Left kidney (tissue), 8 donors: ENCODE results near the gene ARRDC1. TPM values are rescaled to one million over a fixed set of nuclear protein-coding genes. Genes with fewer than 3 reads are reported as not detected.
"Not testable (repeated sequence)": the region's sequence is repeated elsewhere in the genome, so short reads cannot be mapped to it uniquely, and the experiment has no call there.

Experiments
- DNase-seq: peaks from one replicate; pipeline ENCODE4 v3.0.0-alpha.2; 2013
- long read RNA-seq, 8 donors: transcript quantifications; one replicate each; lab custom pipeline, GENCODE V29; 2026
- polyA plus RNA-seq: library from polyadenylated mRNA; unstranded; fragments of 120-200 nt; gene quantifications from one replicate; pipeline ENCODE4 v1.2.1, GENCODE V29; 2013; ENCODE audit not compliant: insufficient read length

ARRDC1 gene
- polyA plus RNA-seq = 29.8 TPM
- long read RNA-seq, donor 1, transcript ARRDC1-201 (8 exons, 1,586 nt) = major isoform, 9 of 24 reads
- long read RNA-seq, donor 1, transcript ARRDC1-205 (4 exons, 866 nt) = minor isoform, 6 of 24 reads
- long read RNA-seq, donor 1, partial matches to known transcripts = 6 of 24 reads
- long read RNA-seq, donor 1, other reads (novel, unspliced or antisense) = 0 of 24 reads
- long read RNA-seq, donor 2, partial matches to known transcripts = 0 of 8 reads
- long read RNA-seq, donor 2, other reads (novel, unspliced or antisense) = 0 of 8 reads
- long read RNA-seq, donor 3, partial matches to known transcripts = 0 of 4 reads
- long read RNA-seq, donor 3, other reads (novel, unspliced or antisense) = 0 of 4 reads
- long read RNA-seq, donor 4, partial matches to known transcripts = 8 of 9 reads
- long read RNA-seq, donor 4, other reads (novel, unspliced or antisense) = 0 of 9 reads
- long read RNA-seq, donor 5, transcript ARRDC1-201 (8 exons, 1,586 nt) = major isoform, 8 of 60 reads
- long read RNA-seq, donor 5, partial matches to known transcripts = 46 of 60 reads
- long read RNA-seq, donor 5, other reads (novel, unspliced or antisense) = 0 of 60 reads
- long read RNA-seq, donor 6, transcript ARRDC1-205 (4 exons, 866 nt) = minor isoform, 6 of 19 reads
- long read RNA-seq, donor 6, transcript ARRDC1-201 (8 exons, 1,586 nt) = major isoform, 8 of 19 reads
- long read RNA-seq, donor 6, partial matches to known transcripts = 5 of 19 reads
- long read RNA-seq, donor 6, other reads (novel, unspliced or antisense) = 0 of 19 reads
- long read RNA-seq, donor 7, transcript ARRDC1-201 (8 exons, 1,586 nt) = major isoform, 6 of 23 reads
- long read RNA-seq, donor 7, transcript ARRDC1-205 (4 exons, 866 nt) = minor isoform, 5 of 23 reads
- long read RNA-seq, donor 7, partial matches to known transcripts = 10 of 23 reads
- long read RNA-seq, donor 7, other reads (novel, unspliced or antisense) = 0 of 23 reads
- long read RNA-seq, donor 8, partial matches to known transcripts = 0 of 2 reads
- long read RNA-seq, donor 8, other reads (novel, unspliced or antisense) = 0 of 2 reads

DNA sequence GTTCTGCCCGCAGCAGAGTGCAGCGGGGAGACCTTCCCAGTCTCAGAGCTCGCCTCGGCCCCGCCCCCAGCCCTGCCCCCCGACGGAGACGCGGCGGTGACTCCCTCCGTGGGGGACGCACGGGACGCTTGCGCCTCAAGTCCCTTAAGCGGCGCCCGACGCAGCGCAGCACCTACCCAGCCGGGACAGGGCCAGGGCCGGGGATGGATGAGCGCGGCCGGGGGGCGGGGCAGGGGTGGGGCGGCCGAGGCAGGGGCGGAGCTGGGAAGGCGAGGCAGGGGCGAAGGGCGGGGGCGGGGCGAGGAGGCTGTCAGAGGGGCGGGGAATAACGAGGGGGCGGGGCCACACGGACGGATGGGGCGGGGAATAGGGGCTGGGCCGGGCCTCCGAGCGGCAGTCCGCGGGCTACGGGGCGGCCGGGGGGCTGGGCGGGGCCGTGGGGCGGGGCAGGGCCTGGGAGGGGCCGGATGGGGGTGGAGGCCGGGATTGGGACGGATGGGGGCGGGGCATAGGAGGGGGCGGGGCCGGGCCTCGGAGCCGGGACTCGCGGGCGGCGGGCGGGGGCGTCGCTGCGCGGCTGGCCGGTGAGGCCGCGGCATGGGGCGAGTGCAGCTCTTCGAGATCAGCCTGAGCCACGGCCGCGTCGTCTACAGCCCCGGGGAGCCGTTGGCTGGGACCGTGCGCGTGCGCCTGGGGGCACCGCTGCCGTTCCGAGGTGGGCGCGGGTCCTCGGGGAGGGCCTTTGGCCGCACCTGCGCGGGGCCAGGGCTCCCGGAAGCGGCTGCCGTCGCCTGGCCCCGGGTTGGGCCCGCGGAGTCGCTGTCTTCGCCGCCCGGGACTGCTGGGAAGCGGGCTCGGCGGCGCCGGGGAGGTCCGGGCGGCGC is at the start of gene ARRDC1:
ARRDC1 (plus strand) TSS at position 566 of the 884 bp plus-strand sequence; CDS start at position 598, 32 bp downstream.
- DNase-seq = peak; percentile 89

- DNase-seq = no peak
These were observed 49.2 kb upstream of the ARRDC1 start for GRCh38 chr9:137556069-137556838.

GRCh38 chr9:137558127-137558526 is 47.4 kb upstream of the ARRDC1 start:
- no peak for DNase-seq

DNA sequence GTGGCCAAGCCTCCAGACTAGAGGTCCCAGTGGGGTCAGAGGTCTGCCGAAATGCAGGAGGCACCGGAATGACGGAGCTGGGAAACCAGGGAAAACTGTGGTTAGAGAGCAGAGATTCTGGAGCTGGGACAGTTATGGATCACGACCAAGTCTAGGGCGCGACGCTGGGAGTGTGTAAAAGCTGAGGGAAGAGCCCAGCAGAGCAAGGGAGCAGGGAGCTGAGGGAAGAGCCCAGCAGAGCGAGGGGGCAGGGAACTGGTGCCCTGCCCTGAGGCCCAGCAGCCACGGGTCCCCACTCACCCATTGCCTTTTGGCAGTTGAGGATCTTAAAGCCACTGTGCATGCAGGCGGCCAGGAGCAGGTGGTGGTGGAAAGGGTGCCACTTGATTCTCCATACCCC is 41.4 kb upstream of the ARRDC1 start:
- no peak for DNase-seq

DNA sequence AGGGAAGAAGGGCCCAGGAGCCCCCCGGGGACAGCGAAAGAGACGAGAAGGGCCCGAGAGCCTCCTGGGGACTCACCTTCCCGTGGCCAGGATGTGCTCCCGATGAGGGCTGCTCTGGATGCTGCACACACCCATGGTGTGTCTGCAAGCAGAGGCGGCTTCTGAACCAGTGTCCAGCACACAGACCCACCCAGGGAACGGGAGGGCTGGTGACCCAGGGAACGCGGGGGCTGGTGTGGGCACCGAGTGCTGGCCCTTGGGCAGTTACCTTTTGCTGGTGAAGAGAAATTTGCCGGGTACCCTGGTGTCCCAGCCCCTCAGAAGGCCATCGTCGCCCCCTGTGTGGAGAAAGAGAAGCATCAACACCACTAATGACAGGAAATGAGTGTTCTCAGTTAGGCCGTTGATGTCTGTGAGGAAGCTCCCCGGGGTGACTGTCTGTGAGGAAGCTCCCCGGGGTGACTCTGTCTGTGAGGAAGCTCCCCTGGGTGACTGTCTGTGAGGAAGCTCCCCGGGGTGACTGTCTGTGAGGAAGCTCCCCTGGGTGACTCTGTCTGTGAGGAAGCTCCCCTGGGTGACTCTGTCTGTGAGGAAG is 40.6 kb upstream of the ARRDC1 start:
- DNase-seq = no peak

GRCh38 chr9:137568445-137568844 is 37.0 kb upstream of the ARRDC1 start:
- not testable (repeated sequence) for DNase-seq

- no peak for DNase-seq
These were observed 35.8 kb upstream of the ARRDC1 start for GRCh38 chr9:137569609-137570203.

GRCh38 chr9:137570566-137570965 is 34.9 kb upstream of the ARRDC1 start:
- DNase-seq = no peak

DNA sequence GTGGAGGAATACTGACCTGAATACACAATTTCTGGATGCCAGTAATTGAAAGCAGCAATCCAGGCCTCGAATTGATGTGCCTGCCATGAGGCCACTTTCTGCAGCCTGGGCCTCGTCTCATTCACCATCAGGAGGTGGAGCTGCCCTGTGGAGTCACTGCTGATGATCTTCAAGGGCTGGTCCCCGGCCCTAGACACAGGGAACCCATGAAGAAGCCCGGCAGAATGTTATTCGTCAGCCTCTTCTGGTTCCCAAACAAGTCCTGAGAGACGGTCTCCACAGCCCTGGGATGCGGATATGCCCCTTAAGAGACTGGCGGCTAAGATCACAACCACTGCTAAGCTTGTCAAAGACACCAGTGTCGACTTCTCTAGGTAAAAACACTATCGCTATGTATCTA is 31.3 kb upstream of the ARRDC1 start:
- no peak for DNase-seq

GRCh38 chr9:137575364-137575715 is 30.1 kb upstream of the ARRDC1 start:
- DNase-seq = no peak

DNA sequence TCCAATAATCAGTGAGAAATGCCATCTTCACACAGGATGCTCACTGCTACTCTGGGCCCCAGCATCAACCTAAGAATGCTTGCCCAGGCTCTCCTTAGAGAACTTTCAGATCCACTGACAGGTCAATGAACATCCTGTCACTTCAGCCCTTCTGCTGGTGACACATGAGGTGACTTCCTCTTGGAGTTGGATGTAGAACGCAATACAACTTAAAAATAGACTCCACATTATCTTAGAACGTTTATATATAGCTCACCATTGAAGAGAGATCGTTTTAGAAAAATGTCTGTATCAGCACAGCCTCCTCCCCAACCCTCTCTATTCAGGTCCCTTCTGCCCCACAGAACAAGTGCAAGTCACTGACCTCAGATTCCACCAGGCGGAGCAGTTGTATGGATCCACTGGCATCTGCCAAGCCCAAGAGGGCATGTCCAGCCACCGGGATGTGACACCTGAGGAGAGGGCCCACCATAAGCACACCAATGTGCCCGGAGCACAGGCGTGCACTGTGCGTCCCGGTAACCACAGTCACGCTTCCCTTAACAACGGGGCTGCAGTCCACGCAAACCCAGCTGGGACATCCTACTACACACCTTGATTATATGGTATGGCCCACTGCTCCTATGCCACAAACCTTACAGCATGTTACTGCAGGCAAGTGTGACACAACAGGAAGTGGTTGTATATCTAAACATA is 29.6 kb upstream of the ARRDC1 start:
- DNase-seq = no peak

DNA sequence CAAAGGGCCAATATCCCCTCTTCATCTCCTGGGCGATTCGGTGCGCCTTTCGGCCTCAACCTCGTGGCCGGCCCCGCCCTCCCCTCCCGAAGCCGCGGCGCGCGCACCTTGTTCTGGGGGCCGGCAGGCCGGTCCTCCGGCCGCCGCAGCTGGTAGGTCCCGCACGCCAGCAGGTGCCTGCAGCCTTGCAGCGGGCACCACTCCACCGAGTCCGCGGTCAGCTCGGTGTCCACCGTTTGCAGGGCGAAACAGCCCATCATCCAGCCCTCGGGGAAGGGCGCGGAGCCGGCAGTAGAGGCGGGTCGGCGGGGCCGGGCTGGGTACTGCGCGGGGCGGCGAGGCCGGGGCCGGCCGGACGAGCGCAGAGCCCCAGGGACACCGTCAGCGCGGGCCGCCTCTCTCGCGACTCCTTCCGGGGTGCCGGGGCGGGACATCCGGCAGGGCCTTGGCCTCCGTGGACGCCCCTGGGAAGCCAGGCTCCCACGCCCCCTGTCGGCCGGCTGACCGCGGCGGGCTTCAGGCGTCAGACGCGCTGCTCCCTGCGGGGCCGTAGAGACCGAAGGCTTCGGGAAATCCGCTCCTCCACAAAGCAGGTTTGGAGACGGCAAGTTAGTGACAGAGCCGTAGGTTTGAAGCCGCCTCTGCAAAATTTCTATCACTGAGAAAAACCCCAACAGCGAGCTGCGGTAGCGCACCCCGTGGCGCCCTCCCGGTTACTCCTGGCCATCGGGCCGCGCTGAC is 26.8 kb upstream of the ARRDC1 start, which contains the start of gene DPH7:
DPH7 (minus strand) TSS at position 408 of the 741 bp plus-strand sequence; CDS start at position 260, 148 bp downstream.
- peak; percentile 92 for DNase-seq

- DNase-seq = no peak
These were observed 26.3 kb upstream of the ARRDC1 start for GRCh38 chr9:137579259-137579604.

- DNase-seq = no peak
These were observed 25.1 kb upstream of the ARRDC1 start for GRCh38 chr9:137580209-137580953.

DNA sequence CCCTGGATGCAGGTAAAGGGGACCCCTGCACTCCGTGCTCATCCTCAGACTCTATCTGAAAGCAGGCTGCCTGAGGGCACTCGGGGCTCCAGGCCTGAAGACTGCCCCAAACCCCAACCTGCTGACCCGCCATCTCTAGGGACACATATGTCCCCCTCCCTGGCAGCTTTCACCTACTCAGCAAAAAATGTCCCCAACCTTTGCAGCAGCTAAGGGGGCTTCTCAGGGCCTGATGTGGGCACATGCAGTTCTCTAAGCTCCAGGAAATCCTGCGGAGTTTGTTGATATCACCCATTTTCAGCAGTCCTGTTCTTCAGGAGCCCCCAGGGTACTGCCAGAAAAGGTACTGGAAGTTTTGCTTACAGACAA is 24.5 kb upstream of the ARRDC1 start:
- DNase-seq = no peak

DNA sequence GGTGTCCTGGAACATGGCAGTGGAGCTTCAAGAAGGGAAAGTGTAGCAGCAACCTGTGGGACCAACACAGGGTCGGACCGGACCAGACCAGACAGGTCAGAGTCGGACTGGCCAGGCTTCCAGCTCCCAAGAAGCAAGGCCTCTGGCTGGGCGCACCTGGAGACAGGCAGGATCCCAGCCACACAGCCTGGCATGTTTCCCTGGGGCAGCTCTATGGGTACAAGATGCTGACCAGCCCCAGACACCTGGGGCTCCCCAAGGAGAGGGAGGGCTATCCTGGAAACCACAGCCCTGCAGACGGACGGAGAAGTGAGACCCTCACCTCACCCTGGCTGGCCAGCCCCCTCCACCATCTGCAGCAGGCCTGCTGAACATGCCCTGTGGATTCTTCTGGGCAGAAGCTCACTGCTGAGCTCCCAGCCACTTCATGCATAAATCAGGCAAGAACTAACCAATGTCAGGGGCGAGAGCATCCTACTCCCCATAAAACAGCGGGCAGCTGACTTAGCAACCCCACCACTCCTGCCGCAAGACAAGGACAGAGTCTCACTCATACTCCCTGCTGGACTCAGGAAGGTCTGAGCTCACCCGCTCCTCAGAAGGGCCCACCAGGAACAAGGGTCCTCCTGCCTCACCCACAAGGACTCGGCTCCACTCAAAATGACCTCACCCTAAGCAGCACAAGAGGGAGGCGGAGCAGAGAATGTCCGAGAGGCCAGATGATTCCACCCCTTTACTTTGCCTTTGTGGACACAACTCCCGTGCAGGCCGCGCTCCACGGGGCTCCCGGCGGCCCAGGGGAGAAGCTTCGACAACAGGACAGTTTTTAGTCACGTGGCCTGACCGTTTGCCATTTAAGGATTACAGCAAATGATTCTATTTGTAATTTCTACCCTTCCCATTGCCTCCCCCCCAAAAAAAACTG is 23.9 kb upstream of the ARRDC1 start:
- no peak for DNase-seq
